ENCODE data around the gene SH3RF3. TPM values are rescaled to one million over a fixed set of nuclear protein-coding genes. Genes with fewer than 3 reads are reported as not detected.
"Not testable (repeated sequence)": the region's sequence is repeated elsewhere in the genome, so short reads cannot be mapped to it uniquely, and the experiment has no call there.

SH3RF3 gene
- total RNA-seq, 1 donor from 2014 or later: 7.3 TPM

DNA sequence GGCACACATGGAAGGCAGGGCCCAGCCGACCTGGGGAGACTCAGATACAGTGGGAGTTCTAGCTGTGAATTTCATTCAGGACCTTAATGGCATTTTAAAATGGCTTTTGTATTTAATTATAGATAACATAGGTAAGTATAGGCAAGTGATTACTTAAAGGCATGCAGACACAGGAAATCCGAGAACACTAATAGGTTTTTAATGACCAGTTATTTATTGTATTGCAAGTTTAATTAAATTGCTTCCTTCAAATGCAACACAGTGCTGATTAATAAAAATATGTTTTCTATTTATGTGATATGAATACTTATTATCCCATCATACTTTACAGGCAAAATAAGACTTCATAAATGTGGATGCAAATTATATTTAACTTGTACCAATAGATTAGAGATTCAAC is 19.7 kb upstream of the SH3RF3 start:
- Mint-ChIP-seq H3K27ac (ENCODE audit: unreplicated experiment) (no peak overlapping the region), H3K36me3 (ENCODE audit: low read depth, unreplicated experiment) (no peaks in the 10 kb centered on the region), H3K4me3 (ENCODE audit: unreplicated experiment) (no peak overlapping the region), H3K27me3 (ENCODE audit: low read depth, unreplicated experiment) (peaks cover 7% of the 10 kb centered on the region), H3K4me1 (ENCODE audit: low read depth, unreplicated experiment) (no peaks in the 10 kb centered on the region), H3K9me3 (ENCODE audit: unreplicated experiment) (no peaks in the 10 kb centered on the region)
- FAIRE-seq (no peak), DNase-seq (ENCODE audit: low read depth) (no peak)
- H3K27me3 ChIP-seq (ENCODE audit: insufficient read depth, low read length): peaks cover 14% of the 10 kb centered on the region
- H3K9me3 ChIP-seq (ENCODE audit: insufficient read depth, low read depth, low read length): no peaks in the 10 kb centered on the region
- H2AFZ ChIP-seq (ENCODE audit: low read depth, low read length): no peak overlapping the region
- no peaks in the 10 kb centered on the region for H4K20me1 ChIP-seq (ENCODE audit: insufficient read depth, low read length)
- no peak overlapping the region for H3K27ac ChIP-seq (ENCODE audit: low read depth, low read length)
- no peak overlapping the region for H3K4me3 ChIP-seq (ENCODE audit: insufficient read depth, low read depth, low read length)
- H3K79me2 ChIP-seq (ENCODE audit: insufficient read depth, low read length): no peaks in the 10 kb centered on the region
- no peaks in the 10 kb centered on the region for H3K4me1 ChIP-seq (ENCODE audit: insufficient read depth, low read length)
- H3K9ac ChIP-seq (ENCODE audit: low read length): no peak overlapping the region
- no peak overlapping the region for H3K4me2 ChIP-seq (ENCODE audit: low read length)
- TF ChIP-seq EZH2 (IDR thresholded peaks at IDR 0.05; ENCODE audit: insufficient read depth, low read length): no peak
- TF ChIP-seq, protein P1, sequence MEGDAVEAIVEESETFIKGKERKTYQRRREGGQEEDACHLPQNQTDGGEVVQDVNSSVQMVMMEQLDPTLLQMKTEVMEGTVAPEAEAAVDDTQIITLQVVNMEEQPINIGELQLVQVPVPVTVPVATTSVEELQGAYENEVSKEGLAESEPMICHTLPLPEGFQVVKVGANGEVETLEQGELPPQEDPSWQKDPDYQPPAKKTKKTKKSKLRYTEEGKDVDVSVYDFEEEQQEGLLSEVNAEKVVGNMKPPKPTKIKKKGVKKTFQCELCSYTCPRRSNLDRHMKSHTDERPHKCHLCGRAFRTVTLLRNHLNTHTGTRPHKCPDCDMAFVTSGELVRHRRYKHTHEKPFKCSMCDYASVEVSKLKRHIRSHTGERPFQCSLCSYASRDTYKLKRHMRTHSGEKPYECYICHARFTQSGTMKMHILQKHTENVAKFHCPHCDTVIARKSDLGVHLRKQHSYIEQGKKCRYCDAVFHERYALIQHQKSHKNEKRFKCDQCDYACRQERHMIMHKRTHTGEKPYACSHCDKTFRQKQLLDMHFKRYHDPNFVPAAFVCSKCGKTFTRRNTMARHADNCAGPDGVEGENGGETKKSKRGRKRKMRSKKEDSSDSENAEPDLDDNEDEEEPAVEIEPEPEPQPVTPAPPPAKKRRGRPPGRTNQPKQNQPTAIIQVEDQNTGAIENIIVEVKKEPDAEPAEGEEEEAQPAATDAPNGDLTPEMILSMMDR (IDR thresholded peaks at IDR 0.05; ENCODE audit: insufficient read depth, low read depth, low read length): no peak
- H3K36me3 ChIP-seq (ENCODE audit: insufficient read depth, low read length): no peaks in the 10 kb centered on the region

DNA sequence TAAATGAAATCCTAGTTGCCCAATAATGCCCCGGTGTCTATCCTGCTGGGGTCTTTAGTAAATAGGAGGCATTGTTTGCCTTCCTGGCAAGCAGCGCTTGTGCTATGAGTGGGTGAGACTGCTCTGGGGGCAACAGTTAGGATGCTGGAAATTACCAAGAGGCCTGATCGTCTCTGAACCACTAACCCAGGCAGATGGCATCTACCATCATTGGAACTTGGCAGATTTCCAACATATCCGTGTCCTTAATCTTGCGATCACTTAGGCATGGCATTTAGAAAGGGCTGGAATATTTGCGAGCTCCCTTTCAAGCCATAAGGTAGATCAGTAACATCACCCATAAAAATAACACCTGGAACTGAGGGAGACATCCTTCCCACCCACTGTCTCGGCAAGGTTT is 18.8 kb upstream of the SH3RF3 start:
- Histone ChIP-seq H3K9me3 (ENCODE audit: insufficient read depth, low read depth, low read length) (no peaks in the 10 kb centered on the region), H2AFZ (ENCODE audit: low read depth, low read length) (no peak overlapping the region)
- DNase-seq (ENCODE audit: low read depth): no peak

DNA sequence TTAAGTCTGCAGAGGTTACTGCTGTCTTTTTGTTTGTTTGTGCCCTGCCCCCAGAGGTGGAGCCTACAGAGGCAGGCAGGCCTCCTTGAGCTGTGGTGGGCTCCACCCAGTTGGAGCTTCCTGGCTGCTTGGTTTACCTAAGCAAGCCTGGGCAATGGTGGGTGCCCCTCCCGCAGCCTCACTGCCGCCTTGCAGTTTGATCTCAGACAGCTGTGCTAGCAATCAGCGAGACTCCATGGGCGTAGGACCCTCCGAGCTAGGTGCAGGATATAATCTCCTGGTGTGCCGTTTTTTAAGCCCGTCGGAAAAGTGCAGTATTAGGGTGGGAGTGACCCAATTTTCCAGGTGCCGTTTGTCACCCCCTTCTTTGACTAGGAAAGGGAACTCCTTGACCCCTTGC is 11.8 kb upstream of the SH3RF3 start:
- not testable (repeated sequence) for H3K36me3 Mint-ChIP-seq (ENCODE audit: low read depth, unreplicated experiment); H3K9me3 ChIP-seq (ENCODE audit: insufficient read depth, low read depth, low read length); H4K20me1 ChIP-seq (ENCODE audit: insufficient read depth, low read length); DNase-seq (ENCODE audit: low read depth); H3K9ac ChIP-seq (ENCODE audit: low read length); H3K4me1 Mint-ChIP-seq (ENCODE audit: low read depth, unreplicated experiment); H3K4me1 ChIP-seq (ENCODE audit: insufficient read depth, low read length); H3K4me3 Mint-ChIP-seq (ENCODE audit: unreplicated experiment); H3K4me2 ChIP-seq (ENCODE audit: low read length); H3K79me2 ChIP-seq (ENCODE audit: insufficient read depth, low read length); H2AFZ ChIP-seq (ENCODE audit: low read depth, low read length); H3K27ac ChIP-seq (ENCODE audit: low read depth, low read length); H3K4me3 ChIP-seq (ENCODE audit: insufficient read depth, low read depth, low read length); H3K27ac Mint-ChIP-seq (ENCODE audit: unreplicated experiment); H3K36me3 ChIP-seq (ENCODE audit: insufficient read depth, low read length); FAIRE-seq
- H3K9me3 Mint-ChIP-seq (ENCODE audit: unreplicated experiment): peaks cover 13% of the 10 kb centered on the region
- peaks cover 12% of the 10 kb centered on the region for H3K27me3 ChIP-seq (ENCODE audit: insufficient read depth, low read length)
- peaks cover 21% of the 10 kb centered on the region for H3K27me3 Mint-ChIP-seq (ENCODE audit: low read depth, unreplicated experiment)

More for the DNA sequence above, 18.8 kb upstream of the SH3RF3 start:
- Histone ChIP-seq H3K27me3 (ENCODE audit: insufficient read depth, low read length) (peaks cover 14% of the 10 kb centered on the region), H3K9ac (ENCODE audit: low read length) (no peak overlapping the region), H3K4me1 (ENCODE audit: insufficient read depth, low read length) (no peaks in the 10 kb centered on the region), H4K20me1 (ENCODE audit: insufficient read depth, low read length) (no peaks in the 10 kb centered on the region), H3K4me3 (ENCODE audit: insufficient read depth, low read depth, low read length) (no peak overlapping the region), H3K27ac (ENCODE audit: low read depth, low read length) (no peak overlapping the region), H3K4me2 (ENCODE audit: low read length) (no peak overlapping the region), H3K79me2 (ENCODE audit: insufficient read depth, low read length) (no peaks in the 10 kb centered on the region), H3K36me3 (ENCODE audit: insufficient read depth, low read length) (no peaks in the 10 kb centered on the region)
- no peak overlapping the region for H3K27ac Mint-ChIP-seq (ENCODE audit: unreplicated experiment)
- H3K9me3 Mint-ChIP-seq (ENCODE audit: unreplicated experiment): no peaks in the 10 kb centered on the region
- peaks cover 8% of the 10 kb centered on the region for H3K27me3 Mint-ChIP-seq (ENCODE audit: low read depth, unreplicated experiment)
- no peaks in the 10 kb centered on the region for H3K36me3 Mint-ChIP-seq (ENCODE audit: low read depth, unreplicated experiment)
- no peaks in the 10 kb centered on the region for H3K4me1 Mint-ChIP-seq (ENCODE audit: low read depth, unreplicated experiment)
- no peak for FAIRE-seq
- H3K4me3 Mint-ChIP-seq (ENCODE audit: unreplicated experiment): no peak overlapping the region
- TF ChIP-seq, protein P1 (IDR thresholded peaks at IDR 0.05; ENCODE audit: insufficient read depth, low read depth, low read length): no peak
- no peak for TF ChIP-seq EZH2 (IDR thresholded peaks at IDR 0.05; ENCODE audit: insufficient read depth, low read length)
